D341Med (cell line): ENCODE results near the gene UNC45A.

Experiments used
- DNase-seq: peaks from one replicate; pipeline ENCODE4 v3.0.0; 2012; ENCODE audit warnings: low spot score

UNC45A gene

GRCh38 chr15:90967206-90967605 lies 32.1 kb downstream of the UNC45A start:
- no peak for DNase-seq

- no peak for DNase-seq
Observed at GRCh38 chr15:90968434-90968833, 33.3 kb downstream of the UNC45A start.

- DNase-seq = no peak
Observed at GRCh38 chr15:90970274-90970673, 35.2 kb downstream of the UNC45A start.

GRCh38 chr15:90972133-90972532 lies 37.0 kb downstream of the UNC45A start:
- DNase-seq = no peak

- no peak for DNase-seq
Observed at GRCh38 chr15:90974216-90974615, 39.1 kb downstream of the UNC45A start.

- DNase-seq = no peak
Observed at GRCh38 chr15:90979582-90979981, 44.5 kb downstream of the UNC45A start.

GRCh38 chr15:90981681-90982080 lies 46.6 kb downstream of the UNC45A start:
- DNase-seq = no peak

GRCh38 chr15:90982135-90982534 lies 47.0 kb downstream of the UNC45A start:
- no peak for DNase-seq

GRCh38 chr15:90986790-90987507 lies 51.9 kb downstream of the UNC45A start:
- DNase-seq = no peak

- DNase-seq = no peak
Observed at GRCh38 chr15:90987561-90988141, 52.6 kb downstream of the UNC45A start.

- DNase-seq = no peak
Observed at GRCh38 chr15:90988296-90988695, 53.2 kb downstream of the UNC45A start.

- no peak for DNase-seq
Observed at GRCh38 chr15:90989040-90989768, 54.1 kb downstream of the UNC45A start.

- DNase-seq = no peak
Observed at GRCh38 chr15:90990446-90990845, 55.4 kb downstream of the UNC45A start.

GRCh38 chr15:90991587-90992285 lies 56.7 kb downstream of the UNC45A start:
- DNase-seq = no peak

GRCh38 chr15:90994059-90994416 lies 59.0 kb downstream of the UNC45A start:
- DNase-seq = peak; percentile 60

- DNase-seq = peak; percentile 100
Observed at GRCh38 chr15:90994417-90995311, 59.6 kb downstream of the UNC45A start, which contains the start of gene PRC1. PRC1 (minus strand) TSS chr15:90994535; CDS start chr15:90994417, 118 bp downstream.

- no peak for DNase-seq
Observed at GRCh38 chr15:90998737-90999136, 63.7 kb downstream of the UNC45A start.

- DNase-seq = no peak
Observed at GRCh38 chr15:91001209-91001608, 66.1 kb downstream of the UNC45A start.
